IPS-NIHi11 (cell line): ENCODE data around the gene EPN3.

Experiments
- DNase-seq: peaks from one replicate; pipeline ENCODE4 v3.0.0; 2012; ENCODE audit warnings: mixed read lengths, low spot score

EPN3 gene

GRCh38 chr17:50532452-50533024 is at the start of gene EPN3:
Gene EPN3, plus strand, starts transcription at chr17:50532735. Its CDS starts 3,822 bp downstream, at chr17:50536557.
- peak; percentile 78 for DNase-seq

GRCh38 chr17:50483266-50483665 is 49.3 kb upstream of the EPN3 start:
- no peak for DNase-seq

GRCh38 chr17:50484386-50485155 is 48.0 kb upstream of the EPN3 start:
- no peak for DNase-seq

GRCh38 chr17:50487213-50488096 is 45.1 kb upstream of the EPN3 start:
- DNase-seq, result no peak

- no peak for DNase-seq
Observed at GRCh38 chr17:50488880-50489279, 43.7 kb upstream of the EPN3 start.

GRCh38 chr17:50491505-50491904 is 41.0 kb upstream of the EPN3 start:
- no peak for DNase-seq

- DNase-seq, result no peak
Observed at GRCh38 chr17:50492214-50492613, 40.3 kb upstream of the EPN3 start.

GRCh38 chr17:50493744-50494143 is 38.8 kb upstream of the EPN3 start:
- no peak for DNase-seq

- no peak for DNase-seq
Observed at GRCh38 chr17:50495217-50495823, 37.2 kb upstream of the EPN3 start.

- no peak for DNase-seq
Observed at GRCh38 chr17:50495918-50496317, 36.6 kb upstream of the EPN3 start.

- no peak for DNase-seq
Observed at GRCh38 chr17:50498021-50498874, 34.3 kb upstream of the EPN3 start.

GRCh38 chr17:50499270-50499669 is 33.3 kb upstream of the EPN3 start:
- DNase-seq, result no peak

- DNase-seq, result no peak
Observed at GRCh38 chr17:50499721-50500120, 32.8 kb upstream of the EPN3 start.

- no peak for DNase-seq
Observed at GRCh38 chr17:50501054-50501453, 31.5 kb upstream of the EPN3 start.

GRCh38 chr17:50502301-50502990 is 30.1 kb upstream of the EPN3 start:
- DNase-seq, result no peak

- DNase-seq, result no peak
Observed at GRCh38 chr17:50505591-50506130, 26.9 kb upstream of the EPN3 start.

GRCh38 chr17:50506298-50506697 is 26.2 kb upstream of the EPN3 start:
- DNase-seq, result no peak

- peak; percentile 94 for DNase-seq
Observed at GRCh38 chr17:50507871-50508572, 24.5 kb upstream of the EPN3 start, which contains the start of gene MYCBPAP. Gene MYCBPAP, plus strand, starts transcription at chr17:50508439. Its CDS starts 236 bp downstream, at chr17:50508675.

- no peak for DNase-seq
Observed at GRCh38 chr17:50508573-50509460, 23.7 kb upstream of the EPN3 start.
